WI38 (cell line): Measurements from ENCODE around the gene UBR4.

ENCODE experiments used
- H3K4me3 ChIP-seq: 2 replicates; pipeline ENCODE4 v1.5.1; 2011; ENCODE audit warnings: low read depth, mild to moderate bottlenecking, control low read depth, low read length
- CTCF ChIP-seq: IDR thresholded peaks from 2 replicates; pipeline ENCODE4 v1.5.1; 2012; ENCODE audit warnings: low read depth, mild to moderate bottlenecking, control low read depth, low read length

Gene UBR4

DNA sequence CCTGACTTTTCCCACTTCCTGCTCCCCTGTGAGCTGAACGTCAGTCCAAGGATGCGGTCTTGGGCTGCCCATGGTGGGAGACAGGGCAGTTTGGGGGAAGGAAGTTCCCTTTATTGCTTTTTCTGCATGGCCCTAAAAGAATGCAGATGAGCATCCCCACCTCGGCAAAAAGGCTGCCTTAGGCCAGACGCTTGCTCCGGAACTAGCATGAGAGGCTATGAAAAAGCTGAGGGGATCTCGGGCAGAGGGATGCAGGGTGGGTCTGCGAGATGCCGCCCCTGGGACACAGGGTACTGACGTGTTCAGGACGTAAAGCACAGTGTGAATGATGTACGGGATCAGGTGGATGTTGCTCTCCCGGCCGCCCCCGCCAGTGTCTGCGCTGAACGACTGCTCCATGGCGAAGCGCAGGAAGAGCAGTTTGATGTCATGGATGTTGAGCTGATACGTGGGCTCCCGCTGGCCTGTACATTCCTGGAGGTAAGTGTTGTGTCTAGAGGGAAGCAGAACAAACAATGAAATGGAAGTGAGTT, 125.8 kb downstream of the UBR4 start:
- no peak for TF ChIP-seq CTCF
- H3K4me3 ChIP-seq, result no peak overlapping the region

- TF ChIP-seq CTCF, result no peak
- no peak overlapping the region for H3K4me3 ChIP-seq
Observed at GRCh38 chr1:19083081-19083480, 127.0 kb downstream of the UBR4 start.

DNA sequence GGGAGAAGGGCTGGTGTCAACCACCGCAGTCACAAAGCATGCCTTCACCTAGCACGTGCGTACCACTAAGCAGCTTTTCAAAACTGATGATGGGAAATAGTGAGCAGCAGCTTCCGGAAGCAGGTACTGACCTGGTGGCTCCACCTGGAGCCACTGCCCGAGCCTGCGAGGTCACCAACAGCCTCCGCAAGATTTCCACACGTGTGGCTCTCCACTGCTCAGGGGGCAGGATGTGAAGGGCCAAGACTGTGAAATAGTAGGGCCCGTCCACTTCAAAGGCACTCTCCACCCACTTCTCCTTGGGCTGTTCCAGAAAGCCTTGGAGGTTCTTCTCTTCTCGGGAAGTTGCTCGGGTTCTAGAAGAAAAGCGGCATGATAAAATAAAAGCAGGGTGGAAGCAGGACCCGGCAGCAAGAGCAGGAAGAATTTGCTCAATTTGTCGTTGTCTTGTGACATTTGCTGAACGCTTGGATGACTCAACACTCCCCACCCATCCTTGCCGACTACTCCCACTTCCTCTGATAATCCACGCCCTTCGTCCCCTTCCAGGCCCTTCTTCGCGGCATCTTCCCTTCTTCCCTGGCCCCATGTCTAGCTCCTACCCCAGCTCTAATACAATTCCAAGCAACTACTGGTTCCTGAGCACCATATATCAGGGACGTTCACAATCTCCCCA, 128.7 kb downstream of the UBR4 start:
- TF ChIP-seq CTCF, result no peak
- H3K4me3 ChIP-seq, result no peak overlapping the region

- H3K4me3 ChIP-seq, result no peak overlapping the region
- TF ChIP-seq CTCF, result no peak
Observed at GRCh38 chr1:19080721-19081120, 129.3 kb downstream of the UBR4 start.

DNA sequence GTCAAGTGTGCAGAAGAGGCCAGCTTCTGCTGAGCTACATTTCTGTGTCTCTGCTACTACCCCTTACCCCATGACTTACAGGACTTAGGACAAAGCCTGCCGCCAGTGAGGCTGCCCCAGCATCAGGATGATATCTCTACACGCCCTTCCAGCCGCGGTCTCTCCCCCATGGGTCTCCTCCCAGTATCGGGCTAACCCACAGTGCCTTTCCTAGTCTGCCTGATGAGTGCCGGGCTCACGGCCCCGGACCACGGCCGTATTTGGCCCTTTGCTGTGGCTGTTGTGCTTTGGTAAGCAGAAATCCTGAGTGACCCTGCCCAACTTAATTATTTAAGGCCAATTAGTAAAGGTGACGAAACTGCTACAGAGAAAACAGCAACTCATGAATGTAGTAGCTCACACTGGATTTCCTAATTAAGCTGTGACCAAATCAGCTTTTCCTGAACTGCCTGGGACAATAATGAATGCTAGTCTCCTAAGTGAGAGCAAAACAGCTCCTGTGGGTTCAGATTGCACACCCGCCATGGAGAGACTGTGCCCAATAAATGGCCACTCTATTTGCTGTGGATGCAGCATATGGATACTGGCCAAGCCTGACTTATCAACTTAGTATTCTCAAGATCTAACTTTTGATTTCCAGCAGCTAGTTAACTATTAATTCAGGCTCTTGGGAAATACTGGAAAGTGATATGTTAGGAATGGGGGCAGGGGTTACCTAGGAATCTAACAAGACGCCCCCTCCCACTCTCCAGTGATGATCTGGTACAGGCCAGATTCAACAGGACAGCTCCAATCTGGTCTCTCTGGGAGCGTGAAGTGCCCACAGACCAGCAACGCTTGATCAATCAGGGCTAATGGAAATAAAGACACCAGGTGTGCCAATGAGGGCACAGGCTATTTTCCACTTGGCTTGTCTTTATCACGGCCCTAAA, 130.3 kb downstream of the UBR4 start:
- no peak for TF ChIP-seq CTCF
- no peak overlapping the region for H3K4me3 ChIP-seq

GRCh38 chr1:19078536-19078935, 131.5 kb downstream of the UBR4 start:
- no peak overlapping the region for H3K4me3 ChIP-seq
- no peak for TF ChIP-seq CTCF
